ENCODE results near the gene EML6. TPM values are rescaled to one million over a fixed set of nuclear protein-coding genes. Genes with fewer than 3 reads are reported as not detected.

EML6 gene
- total RNA-seq, 1 donor from 2014 or later: 2.5 TPM

DNA sequence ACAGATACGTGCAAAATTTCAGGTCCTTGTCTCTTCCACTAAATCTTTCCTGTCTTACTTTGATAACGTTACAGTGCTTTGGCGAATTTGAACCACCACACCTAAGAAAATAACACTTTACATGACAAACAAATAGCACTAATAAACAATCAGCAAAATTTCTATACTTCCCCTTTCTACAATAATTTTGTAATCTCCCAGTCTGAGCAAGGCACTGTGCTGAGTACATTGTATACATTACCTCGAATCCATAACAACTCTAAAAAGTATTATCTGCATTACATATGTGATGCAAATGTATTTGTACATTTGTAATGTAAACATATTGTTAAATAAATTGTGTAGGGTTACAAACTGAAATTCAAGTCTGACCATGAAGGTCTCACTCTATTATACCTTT is 276.9 kb downstream of the EML6 start:
- Histone ChIP-seq H3K27me3 (ENCODE audit: low read depth) (no peaks in the 10 kb centered on the region), H3K4me3 (no peak overlapping the region), H3K27ac (no peak overlapping the region), H3K36me3 (no peaks in the 10 kb centered on the region), H3K9me3 (no peaks in the 10 kb centered on the region), H3K4me1 (peaks cover 80% of the 10 kb centered on the region)
- ATAC-seq (no peak), DNase-seq (no peak)
- intact Hi-C loops (cut with DNase I): no loop called here
- TF ChIP-seq, protein P1, sequence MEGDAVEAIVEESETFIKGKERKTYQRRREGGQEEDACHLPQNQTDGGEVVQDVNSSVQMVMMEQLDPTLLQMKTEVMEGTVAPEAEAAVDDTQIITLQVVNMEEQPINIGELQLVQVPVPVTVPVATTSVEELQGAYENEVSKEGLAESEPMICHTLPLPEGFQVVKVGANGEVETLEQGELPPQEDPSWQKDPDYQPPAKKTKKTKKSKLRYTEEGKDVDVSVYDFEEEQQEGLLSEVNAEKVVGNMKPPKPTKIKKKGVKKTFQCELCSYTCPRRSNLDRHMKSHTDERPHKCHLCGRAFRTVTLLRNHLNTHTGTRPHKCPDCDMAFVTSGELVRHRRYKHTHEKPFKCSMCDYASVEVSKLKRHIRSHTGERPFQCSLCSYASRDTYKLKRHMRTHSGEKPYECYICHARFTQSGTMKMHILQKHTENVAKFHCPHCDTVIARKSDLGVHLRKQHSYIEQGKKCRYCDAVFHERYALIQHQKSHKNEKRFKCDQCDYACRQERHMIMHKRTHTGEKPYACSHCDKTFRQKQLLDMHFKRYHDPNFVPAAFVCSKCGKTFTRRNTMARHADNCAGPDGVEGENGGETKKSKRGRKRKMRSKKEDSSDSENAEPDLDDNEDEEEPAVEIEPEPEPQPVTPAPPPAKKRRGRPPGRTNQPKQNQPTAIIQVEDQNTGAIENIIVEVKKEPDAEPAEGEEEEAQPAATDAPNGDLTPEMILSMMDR (IDR thresholded peaks at IDR 0.05): no peak

DNA sequence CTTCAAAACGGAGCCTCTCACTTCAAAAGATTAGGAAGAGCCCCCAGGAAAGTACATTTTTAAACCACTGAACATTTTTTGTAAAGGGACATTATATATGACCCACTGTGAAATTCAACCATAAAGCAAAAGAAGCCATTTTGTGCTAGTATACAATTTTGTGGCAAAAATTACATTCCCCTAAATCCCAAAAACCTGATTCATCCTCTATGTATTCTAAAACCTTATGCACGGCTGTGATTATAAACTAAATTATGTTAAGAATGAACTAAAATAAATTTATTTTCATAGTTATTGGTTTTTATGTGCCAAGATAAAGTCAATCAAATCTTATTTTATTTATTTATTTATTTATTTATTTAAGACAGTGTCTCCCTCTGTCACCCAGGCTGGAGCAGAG is 278.3 kb downstream of the EML6 start:
- TF ChIP-seq, protein P1 (IDR thresholded peaks at IDR 0.05): no peak
- Histone ChIP-seq H3K9me3 (no peaks in the 10 kb centered on the region), H3K27ac (no peak overlapping the region), H3K4me1 (peaks cover 83% of the 10 kb centered on the region), H3K36me3 (no peaks in the 10 kb centered on the region), H3K4me3 (no peak overlapping the region), H3K27me3 (ENCODE audit: low read depth) (no peaks in the 10 kb centered on the region)
- ATAC-seq: no peak
- intact Hi-C loops (cut with DNase I): no loop called here
- no peak for DNase-seq

DNA sequence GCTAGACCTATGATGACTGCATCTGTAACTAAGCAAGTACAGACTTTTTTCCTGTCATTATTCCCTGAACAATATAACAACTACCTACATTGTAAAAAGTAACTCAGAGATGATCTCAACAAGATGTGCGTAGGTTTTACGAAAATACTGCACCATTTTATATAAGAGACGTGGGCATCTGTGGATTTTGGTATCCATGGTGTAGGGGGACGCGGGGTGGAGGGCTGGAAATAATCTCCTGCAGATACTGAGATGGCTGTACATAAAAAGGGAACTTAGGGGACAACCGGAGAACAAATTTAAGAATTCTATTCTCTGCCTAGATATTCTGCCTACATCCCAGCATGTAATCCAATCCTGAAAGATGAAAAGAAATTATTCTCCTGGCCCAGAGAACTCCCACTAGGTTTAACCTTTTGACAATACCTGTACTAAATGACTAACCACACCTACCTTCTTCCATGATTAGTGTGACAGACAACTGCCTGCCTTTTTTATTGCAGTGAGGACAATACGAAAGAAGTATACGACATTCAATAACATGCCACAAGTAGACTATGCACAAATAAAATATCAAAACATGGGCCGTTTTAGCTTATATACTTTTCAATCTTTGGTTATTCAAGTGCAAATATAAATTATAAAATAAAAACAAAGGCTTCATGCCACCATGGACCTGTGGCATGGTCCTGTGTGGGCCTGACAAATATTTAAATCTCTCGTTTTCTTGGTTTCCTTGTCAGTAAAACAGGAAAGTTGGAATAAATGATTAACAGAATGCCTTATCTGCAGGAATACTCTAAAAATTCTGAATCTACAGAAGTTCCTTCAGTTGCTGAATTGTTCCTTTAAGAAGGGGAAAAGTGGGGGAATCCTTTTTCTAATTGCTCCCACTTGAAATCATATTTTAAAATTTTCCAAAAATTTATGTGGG is 280.5 kb downstream of the EML6 start:
- no peak overlapping the region for H3K27ac ChIP-seq
- no peak for ATAC-seq
- H3K9me3 ChIP-seq: no peaks in the 10 kb centered on the region

DNA sequence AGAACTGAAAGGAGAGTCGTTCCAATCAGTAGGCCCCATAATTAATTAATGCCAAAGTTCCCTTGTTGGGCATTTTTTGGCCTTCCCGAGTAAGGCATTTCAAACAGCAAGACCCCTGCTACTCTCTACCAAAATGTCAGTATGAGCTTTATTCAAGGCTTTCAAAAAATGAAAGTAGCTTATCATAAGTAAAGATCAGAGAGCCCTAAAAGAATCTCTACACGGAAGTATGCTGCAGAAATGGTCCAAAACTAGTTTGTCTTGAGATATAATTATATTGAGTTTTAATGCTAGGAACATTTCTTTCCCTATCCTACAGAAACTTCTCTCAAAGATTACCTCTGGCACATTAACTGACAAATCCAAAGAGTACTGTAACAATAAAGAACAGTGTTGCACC is 282.8 kb downstream of the EML6 start:
- Histone ChIP-seq H3K9me3 (no peaks in the 10 kb centered on the region), H3K27me3 (ENCODE audit: low read depth) (no peaks in the 10 kb centered on the region), H3K36me3 (no peaks in the 10 kb centered on the region), H3K4me3 (no peak overlapping the region), H3K27ac (no peak overlapping the region), H3K4me1 (peaks cover 77% of the 10 kb centered on the region)
- intact Hi-C loops (cut with DNase I): no loop called here
- DNase-seq (no peak), ATAC-seq (no peak)
- TF ChIP-seq, protein P1 (IDR thresholded peaks at IDR 0.05): no peak

More for the DNA sequence above, 280.5 kb downstream of the EML6 start:
- no peak for DNase-seq
- Histone ChIP-seq H3K4me3 (no peak overlapping the region), H3K4me1 (peaks cover 80% of the 10 kb centered on the region), H3K36me3 (no peaks in the 10 kb centered on the region), H3K27me3 (ENCODE audit: low read depth) (no peaks in the 10 kb centered on the region)
- intact Hi-C loops (cut with DNase I): no loop called here
- TF ChIP-seq, protein P1 (IDR thresholded peaks at IDR 0.05): no peak

DNA sequence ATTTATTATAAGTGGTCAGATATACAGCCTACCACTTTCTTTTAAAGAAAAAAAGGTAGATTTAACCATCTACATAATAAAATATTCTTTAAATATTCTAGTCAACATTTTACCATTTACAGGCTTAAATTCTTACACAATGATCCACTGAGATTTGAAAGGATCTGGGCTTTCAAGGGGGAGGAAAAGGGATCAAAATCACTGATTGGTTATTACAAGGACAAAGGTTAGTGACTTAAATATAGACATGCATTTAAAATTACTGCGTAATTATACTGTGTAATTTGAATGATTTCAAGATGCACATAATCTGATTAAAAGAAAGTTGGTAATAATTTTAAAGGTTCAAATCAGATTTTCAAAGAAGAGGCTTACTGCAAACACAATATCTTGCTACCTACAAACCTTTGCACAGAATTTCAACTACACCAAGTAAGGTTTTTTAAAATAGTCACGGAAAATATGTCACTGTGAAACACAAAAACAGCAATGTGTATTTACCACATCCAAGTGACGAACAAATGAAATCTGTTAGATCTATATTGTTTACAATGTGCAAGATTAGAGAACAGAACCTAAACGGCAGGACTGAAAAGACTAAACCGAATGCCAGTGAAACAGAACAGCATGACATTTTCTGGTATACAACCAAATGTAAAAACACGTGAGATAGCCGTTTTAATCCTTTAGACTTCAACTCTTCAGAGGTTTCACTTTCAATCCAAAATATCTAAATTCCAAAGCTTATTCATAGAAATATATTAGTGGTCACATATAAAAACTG is 286.0 kb downstream of the EML6 start:
- no peak for DNase-seq
- intact Hi-C loops (cut with DNase I): no loop called here
- ATAC-seq: no peak

More for the DNA sequence above, 286.0 kb downstream of the EML6 start:
- Histone ChIP-seq H3K4me1 (peaks cover 90% of the 10 kb centered on the region), H3K27me3 (ENCODE audit: low read depth) (no peaks in the 10 kb centered on the region), H3K36me3 (no peaks in the 10 kb centered on the region), H3K4me3 (peak overlapping the region; percentile 46), H3K27ac (peak overlapping the region; percentile 68), H3K9me3 (no peaks in the 10 kb centered on the region)
- TF ChIP-seq, protein P1 (IDR thresholded peaks at IDR 0.05): no peak
